DND-41 (cell line): Measurements from ENCODE around the gene FAM193B.
A peak's percentile ranks its signal among the peaks of the same experiment; 100 is the strongest.

Experiments
- CTCF ChIP-seq: IDR thresholded peaks from 2 replicates; pipeline ENCODE4 v1.5.1; 2012; ENCODE audit warnings: borderline replicate concordance, low read length, moderate library complexity, mild to moderate bottlenecking; ENCODE audit not compliant: poor library complexity, severe bottlenecking; ENCODE audit errors: extremely low read depth
- EZH2 ChIP-seq: IDR thresholded peaks from 3 replicates; pipeline ENCODE4 v1.6.1; 2012; ENCODE audit warnings: borderline replicate concordance, low read depth, mild to moderate bottlenecking, moderate library complexity, low read length, inconsistent platforms; ENCODE audit not compliant: severe bottlenecking

- TF ChIP-seq CTCF (peak; percentile 31), EZH2 (no peak)
These were observed 33.3 kb downstream of the FAM193B start for GRCh38 chr5:177520916-177521513.
